Tongue (tissue), 2 donors: ENCODE results near the gene PTGR3. TPM values are rescaled to one million over a fixed set of nuclear protein-coding genes. Genes with fewer than 3 reads are reported as not detected.
A peak's percentile ranks its signal among the peaks of the same experiment; 100 is the strongest.

Source experiments
- DNase-seq: peaks from one replicate; pipeline ENCODE4 v3.0.0-alpha.2; 2015
- total RNA-seq: library from RNA; depleted of rRNA; stranded (reverse); fragments of >200 nt; gene quantifications from one replicate; pipeline ENCODE4 v1.2.3, GENCODE V29; 2014

The PTGR3 gene
- total RNA-seq, 1 donor from 2014 or later: 33.7 TPM

DNA sequence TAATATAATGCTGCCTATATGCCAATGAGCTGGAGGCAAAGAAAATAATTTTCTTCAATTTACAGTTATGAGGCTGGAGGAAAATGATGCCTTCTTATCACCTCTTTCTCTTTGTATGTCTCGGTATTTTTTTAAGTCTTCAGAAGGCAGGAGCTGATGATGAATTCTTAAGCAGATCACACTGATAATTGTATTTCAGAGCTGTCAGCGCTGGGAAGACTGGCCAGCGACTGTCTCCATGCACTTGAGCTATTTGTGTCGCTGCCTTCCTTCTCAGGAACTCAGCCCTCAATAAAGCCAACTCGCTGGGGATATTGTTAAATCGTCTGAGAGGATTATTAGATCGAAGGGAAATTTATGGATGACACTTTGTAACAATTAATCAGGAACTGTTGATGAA lies 40.3 kb downstream of the PTGR3 start:
- no peak for DNase-seq

DNA sequence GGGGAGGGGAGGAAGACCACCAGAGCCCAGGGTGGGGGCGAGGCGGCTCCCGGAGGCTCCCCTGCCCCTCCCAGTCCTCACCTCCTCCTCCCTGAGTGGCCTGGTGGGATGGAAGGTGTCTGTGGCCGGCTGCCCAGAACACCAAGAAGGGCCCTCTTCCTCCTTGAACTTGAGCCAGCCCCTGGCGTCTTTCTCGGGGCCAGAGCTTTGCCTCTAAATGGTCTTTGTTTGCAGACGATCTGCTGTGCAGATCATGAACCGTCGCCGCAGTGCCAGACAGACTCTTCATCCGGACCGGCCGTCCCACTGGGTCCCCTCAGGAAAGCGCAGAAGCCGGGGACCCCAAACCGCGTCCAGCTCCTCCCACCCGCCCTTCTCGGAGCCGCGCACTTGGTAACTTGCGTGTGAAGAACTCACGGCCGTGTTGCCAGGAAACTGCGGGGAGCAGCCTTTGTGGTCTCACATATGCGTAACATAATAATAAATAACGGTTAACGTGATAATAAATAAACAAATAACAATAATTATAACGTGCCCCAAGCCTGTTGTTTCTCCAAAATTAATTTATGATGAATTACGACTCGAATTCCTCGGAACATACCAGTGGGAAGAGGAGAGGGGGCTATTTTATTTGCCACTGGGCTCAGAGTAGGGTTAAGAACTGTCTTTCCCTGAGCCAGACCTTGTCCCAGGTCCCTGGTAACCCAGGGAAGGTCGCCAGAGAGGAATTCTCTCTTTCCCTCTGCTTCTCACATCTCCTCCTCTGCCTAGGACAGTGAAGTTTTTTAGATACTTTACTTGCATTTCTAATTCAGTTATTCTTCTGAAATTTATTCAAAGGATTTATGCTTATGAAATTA lies 41.0 kb downstream of the PTGR3 start:
- no peak for DNase-seq

DNA sequence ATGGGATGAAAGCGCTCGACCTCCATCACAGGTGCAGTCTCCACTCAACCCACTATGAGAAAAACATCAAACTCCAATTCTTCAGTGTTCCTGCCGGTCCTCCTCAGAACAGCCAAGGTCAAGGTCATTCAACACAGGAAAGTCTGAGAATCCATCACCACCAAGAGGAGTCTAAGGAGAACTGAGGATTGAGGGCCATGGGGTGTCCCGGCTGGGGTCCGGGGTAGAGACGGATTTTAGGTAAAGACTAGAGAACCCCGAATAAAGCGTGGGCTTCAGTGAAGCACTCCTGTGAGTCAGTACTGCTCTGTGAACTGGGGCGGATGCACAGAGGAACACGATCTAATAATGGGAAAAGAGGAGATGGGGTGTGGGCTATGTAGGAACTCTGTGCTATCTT lies 41.8 kb downstream of the PTGR3 start:
- no peak for DNase-seq

DNA sequence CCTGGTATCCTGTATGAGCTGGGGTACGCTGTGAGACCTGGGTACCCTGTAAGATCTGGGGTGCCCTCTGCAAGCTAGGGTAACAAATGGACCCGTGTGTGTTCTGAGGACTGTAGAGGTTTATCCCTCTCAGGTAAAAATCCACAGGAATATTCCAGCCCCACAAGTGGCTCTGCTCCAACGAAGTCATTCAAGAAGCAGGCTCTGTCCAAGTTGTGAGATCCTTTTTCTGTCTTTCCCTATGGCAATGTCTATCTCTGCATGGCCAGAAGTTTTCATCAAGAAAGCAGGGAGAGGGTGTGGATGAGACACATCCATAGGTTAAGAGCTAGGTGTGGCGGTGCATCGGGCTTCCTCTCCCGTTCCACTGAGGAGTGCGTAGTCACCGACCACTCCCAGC lies 43.0 kb downstream of the PTGR3 start:
- DNase-seq: no peak

DNA sequence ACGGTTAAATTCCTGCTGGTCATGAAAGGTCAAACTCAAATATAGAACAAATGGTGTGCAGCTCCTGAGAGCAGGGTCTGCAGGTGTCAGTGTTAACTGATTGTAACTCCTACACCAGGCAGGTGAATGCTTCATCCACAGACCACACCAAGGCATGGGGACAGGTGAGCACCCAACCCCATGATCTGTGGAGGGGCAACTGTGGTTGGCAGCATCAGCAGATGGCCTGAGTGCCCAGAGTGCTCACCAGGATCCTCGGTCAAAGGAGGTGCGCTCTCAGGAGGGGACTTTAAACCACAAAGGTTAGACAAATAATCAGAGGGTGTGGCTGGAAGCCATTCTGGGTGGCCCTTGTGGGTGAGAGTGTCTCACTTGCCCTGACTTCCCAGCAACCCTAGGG lies 44.5 kb downstream of the PTGR3 start:
- no peak for DNase-seq

DNA sequence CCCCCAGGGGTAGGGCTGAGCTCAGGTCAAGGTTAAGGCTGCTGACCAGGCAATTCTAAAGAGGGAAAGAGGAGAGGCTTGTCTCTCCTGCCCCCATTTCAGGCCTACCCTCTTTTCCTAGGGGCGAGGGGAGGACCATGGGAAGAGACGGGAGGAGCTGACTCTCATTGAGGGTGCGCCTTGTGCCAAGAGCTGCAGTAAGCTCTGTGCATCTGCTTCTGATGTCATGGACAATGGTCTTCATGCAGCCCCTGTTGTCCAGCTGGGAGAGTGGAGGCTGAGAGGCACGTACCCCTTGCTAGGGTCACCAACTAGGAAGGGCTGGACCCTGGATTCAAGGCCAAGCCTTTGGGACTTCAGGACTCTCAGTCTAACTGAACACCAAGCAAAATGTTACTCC lies 45.2 kb downstream of the PTGR3 start:
- DNase-seq: no peak

DNA sequence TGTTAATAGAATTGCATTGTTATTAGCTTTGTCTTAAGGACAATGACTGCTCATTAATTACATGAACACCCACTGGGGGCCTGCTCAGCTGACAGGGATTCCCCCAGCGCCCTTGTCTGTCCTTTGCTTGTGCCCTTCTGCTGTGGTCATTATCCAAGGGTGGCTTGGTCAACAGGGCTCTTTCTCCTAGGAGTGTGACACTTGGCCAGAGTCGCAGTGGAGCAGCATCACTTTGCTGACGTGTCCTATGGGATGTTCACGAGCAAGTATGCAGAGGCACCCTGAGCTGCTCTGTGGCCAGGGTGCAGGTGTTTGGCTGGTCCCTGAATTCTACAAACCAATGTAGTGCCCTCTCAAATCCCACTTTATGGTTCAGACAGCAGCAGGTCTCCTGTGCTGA lies 46.0 kb downstream of the PTGR3 start:
- DNase-seq: no peak

DNA sequence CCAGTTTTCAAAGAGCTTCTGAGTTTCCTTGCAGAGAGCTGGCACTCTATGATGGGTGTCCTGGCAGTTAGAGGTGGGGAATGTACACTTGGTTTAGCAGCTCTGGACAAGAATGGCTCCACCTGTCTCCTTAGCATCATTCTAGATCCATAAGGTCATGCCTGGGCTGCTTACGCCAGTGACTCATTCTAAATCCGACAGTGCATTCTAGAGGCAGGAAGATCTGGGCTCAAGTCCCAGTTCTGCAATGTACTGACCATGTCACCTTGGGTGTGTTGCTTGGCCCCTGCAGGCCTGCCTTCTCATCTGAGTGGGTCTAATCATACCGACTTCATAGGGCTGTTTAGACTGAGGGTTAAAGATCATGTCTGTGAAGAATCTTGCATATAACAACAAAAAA lies 46.5 kb downstream of the PTGR3 start:
- peak; percentile 19 for DNase-seq

DNA sequence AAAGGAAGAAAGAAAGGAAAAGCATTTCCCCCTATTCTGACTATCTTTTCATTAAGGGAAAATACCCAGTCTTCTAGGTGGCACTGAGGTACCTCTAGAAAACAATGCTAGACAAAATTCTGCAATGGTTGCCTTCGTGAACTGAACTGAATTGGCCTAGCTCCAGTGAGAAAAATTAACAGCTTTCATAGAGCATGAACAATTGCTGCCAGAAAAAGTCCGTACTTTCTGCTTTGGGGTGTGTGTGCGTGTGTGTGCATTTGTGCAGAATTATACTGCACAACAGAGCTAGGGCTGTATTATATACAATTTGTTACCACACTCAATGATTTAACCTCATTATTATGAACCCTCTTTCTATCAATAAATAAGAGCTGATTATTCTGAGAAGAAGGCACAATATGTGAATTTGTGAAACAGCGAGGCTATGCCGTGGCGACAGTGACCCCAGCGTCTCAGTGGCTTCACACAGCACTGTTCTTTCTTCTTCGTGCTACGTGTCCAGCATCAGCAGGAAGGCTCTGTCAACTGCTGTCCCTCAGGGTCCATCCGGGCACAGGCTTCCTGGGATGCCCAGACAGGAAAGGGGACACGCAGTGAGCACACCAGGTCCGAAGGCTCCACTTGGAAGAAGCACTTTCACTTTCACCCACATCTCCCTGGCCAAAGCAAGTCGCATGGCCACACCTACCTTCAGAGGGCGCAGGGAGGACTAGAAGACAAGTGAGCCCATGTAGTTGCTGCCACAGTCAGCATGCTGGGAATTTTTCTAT lies 47.5 kb downstream of the PTGR3 start:
- DNase-seq: no peak

DNA sequence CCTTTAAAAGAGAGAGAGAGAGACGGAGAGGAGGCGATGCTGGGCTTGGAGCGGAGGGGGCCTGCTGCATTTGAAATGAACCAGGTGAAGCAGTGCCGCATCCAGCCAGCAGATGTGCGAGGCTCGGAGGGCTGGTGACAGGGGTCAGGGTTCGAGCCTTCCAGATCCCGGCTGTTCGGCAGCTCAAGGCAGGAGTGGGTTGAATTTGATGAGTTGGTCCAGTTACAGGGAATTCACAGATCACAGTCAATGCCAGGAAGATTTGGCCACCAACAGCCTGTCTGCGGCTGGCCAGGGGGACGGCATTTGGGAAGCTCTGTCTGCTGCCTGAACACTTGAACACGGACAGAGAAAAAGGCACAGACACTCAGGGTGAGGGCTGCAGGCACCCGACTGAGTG lies 48.6 kb downstream of the PTGR3 start:
- DNase-seq: peak; percentile 24

DNA sequence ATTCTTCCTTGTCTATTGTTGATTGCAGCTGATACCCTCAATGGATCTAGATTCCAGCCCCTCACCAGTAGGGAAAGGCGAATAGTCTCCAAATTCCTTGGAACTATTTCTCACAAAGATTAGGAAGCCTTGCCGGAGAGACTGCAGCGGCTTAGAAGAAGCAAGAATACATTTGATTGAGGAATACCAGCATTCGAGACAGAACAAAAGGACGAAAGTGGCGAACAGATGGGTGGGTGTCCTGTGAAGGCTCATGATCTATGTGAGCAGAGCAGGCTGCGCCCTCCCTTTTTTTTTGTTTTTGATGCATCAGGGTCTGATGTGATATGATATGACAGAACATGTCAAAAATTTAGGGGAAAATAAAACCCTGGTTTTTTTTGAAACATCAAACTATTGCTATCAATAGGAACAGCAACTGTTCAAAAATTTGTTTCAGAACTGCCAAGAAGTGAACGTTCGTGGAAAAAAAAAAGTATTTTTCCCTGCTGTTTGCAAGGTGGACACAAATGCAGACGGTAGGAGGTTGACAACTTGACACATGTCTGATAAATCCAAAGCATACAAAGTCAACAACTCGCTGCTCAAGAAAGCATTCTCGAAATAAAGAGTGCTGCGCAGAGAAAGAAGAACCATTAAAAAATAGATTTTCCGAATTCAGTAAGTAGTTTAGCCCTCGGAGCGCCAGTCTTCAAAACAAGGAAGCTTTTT lies 49.1 kb downstream of the PTGR3 start:
- DNase-seq: no peak

DNA sequence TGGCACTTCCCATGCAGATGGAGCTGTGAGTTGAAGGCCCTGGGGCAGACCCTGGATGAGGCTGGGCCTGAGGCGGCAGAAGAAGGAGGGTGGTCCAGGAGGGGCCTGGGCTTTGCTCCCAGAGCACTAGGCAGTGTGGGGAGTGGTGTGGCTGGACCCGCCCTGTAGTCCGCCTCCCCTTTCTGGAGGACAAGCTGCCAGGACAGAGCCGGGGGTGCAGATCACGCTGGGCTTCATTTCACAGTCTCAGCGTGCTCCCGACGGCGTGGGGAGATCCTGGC lies 49.8 kb downstream of the PTGR3 start:
- DNase-seq: no peak

Other genes starting within 250 kb of the PTGR3 start
- 16.3 TPM for gene TSHZ1, start 1.7 kb upstream of the PTGR3 start, total RNA-seq
- not detected for gene SMIM21, start 218.6 kb upstream of the PTGR3 start, total RNA-seq